22Rv1 (cell line): ENCODE results near the gene CCDC7.

Source experiments
- H3K27ac ChIP-seq: fragments of 450-650 bp; 2 replicates; pipeline ENCODE4 v1.5.1; 2017
- ZFX ChIP-seq: fragments of 450-650 bp; IDR thresholded peaks from 2 replicates; pipeline ENCODE4 v1.6.1; 2017; ENCODE audit warnings: antibody characterized with exemption, borderline replicate concordance
- TF ChIP-seq, protein P1 (sequence below): fragments of 450-650 bp; IDR thresholded peaks from 2 replicates; pipeline ENCODE4 v1.5.1; 2017; ENCODE audit warnings: mild to moderate bottlenecking

Gene CCDC7

DNA sequence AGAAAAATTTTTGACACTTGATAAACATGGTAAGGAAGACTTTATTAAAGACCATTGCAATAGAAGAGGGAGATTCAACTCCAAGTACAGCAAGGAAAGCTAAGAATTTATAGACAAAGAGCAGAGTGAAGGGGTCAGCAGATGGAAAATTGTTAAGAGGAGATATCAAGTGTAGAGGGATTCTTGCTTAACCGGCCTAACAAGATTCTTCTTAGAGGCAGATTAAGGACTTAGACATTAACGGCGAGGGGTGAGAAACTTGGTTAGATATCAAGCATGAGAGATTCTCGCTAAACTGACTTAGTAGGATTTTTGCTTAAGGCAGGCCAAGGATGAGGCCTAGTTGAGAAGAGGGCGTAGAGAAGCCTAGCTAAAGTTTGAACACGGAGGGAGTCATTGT lies 436.1 kb downstream of the CCDC7 start:
- no peak for TF ChIP-seq ZFX
- TF ChIP-seq, protein P1, sequence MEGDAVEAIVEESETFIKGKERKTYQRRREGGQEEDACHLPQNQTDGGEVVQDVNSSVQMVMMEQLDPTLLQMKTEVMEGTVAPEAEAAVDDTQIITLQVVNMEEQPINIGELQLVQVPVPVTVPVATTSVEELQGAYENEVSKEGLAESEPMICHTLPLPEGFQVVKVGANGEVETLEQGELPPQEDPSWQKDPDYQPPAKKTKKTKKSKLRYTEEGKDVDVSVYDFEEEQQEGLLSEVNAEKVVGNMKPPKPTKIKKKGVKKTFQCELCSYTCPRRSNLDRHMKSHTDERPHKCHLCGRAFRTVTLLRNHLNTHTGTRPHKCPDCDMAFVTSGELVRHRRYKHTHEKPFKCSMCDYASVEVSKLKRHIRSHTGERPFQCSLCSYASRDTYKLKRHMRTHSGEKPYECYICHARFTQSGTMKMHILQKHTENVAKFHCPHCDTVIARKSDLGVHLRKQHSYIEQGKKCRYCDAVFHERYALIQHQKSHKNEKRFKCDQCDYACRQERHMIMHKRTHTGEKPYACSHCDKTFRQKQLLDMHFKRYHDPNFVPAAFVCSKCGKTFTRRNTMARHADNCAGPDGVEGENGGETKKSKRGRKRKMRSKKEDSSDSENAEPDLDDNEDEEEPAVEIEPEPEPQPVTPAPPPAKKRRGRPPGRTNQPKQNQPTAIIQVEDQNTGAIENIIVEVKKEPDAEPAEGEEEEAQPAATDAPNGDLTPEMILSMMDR, result no peak
- no peak overlapping the region for H3K27ac ChIP-seq

DNA sequence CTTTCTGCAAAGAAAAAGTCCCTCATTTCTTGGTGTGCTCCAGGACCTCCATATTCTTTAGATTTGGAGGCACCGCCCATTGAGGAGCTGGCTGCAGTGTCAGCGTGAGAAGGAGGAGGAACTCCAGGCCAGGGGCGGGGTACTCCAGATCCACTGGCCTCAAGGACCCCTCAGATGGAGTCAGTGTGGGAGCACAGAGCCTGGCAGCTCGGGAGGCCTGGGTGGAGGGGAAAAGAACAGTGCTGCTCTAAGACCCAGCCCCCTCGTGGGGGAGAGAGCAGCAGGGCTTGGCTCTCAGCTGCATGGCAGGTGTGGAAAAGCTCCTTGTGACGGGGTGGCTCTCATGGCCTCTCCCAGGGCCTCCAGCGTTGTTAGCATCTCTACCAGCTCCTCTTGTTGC lies 441.5 kb downstream of the CCDC7 start:
- TF ChIP-seq, protein P1, result no peak
- no peak for TF ChIP-seq ZFX
- no peak overlapping the region for H3K27ac ChIP-seq

DNA sequence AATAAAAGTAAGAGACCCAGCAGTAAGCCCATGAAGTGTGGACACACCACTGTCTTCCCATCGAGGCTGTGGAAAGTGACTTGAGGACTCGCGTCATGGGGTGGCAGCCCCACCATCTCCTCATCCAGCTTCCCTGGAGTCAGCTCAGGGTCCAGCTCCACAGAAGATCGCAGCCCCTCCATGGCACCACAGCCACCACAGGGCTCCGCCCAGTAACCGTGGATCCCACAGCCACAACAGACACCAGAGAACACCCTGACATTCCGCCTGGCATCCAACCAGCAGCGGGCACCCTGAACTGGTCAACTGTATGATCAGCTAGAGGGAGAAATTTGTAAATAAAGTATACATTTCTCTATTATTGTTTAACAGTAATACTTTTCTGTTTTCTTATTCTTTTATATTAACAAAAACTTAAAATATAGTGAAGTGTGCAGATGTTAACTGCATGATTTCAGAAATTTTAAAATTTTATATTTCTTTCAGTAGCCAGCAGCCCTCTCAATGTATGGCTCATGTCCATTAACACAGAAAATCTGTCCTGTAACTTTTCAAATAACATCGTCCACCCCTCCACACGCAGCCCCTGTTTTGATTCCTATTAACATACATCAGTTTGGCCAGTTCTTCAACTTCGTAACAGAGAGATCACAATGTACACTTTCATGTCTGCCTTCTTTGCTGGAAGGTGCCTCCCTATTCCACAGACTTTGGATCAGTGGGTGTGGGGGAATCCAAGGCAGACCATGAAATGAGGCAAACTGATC lies 442.4 kb downstream of the CCDC7 start:
- H3K27ac ChIP-seq, result no peak overlapping the region
- no peak for TF ChIP-seq ZFX
- TF ChIP-seq, protein P1, result no peak

DNA sequence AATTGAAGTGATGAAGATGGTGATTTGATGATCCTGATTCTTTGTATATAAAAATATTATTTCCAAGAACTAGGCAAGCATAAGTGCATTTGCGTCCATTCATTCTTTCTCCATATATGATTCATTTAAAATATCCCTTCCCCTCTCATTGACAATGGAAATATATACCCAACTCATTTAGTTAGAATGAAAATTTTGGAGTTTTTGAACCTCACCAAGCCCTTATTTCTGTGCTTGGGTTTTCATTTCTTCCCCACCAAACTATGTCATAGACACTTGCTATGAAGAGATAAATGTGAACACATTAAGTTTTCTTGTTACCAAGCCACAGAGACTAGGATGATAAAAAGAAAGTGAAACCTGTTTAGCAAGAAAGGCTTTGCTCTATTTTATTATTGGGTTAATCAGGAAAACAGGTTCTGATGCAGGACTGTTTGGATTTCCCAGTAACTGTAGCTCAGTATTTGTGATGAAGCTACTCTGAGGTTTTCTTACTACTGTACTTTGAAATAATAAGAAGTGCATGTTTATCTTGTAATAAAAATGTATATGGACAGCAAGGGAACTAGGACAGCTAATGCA lies 443.8 kb downstream of the CCDC7 start:
- TF ChIP-seq, protein P1, result no peak
- no peak for TF ChIP-seq ZFX
- H3K27ac ChIP-seq, result no peak overlapping the region

DNA sequence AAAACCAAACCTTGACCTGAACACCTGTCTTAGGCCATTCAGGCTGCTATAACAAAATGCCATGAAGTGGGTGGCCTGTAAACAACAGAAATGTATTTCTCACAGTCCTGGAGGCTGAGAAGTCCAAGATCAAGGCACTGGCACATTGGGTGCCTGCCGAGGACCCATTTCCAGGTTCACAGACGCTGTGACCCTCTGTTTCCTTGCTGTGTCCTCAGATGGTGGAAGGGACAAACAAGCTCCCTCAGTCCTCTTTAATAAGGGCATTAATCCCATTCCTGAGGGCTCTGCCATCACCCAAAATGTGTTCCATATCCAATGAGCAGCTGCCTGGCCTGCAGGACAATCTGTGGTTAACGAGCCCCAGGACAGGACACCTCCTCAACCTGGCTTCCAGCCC lies 444.5 kb downstream of the CCDC7 start:
- TF ChIP-seq, protein P1, result no peak
- no peak for TF ChIP-seq ZFX

DNA sequence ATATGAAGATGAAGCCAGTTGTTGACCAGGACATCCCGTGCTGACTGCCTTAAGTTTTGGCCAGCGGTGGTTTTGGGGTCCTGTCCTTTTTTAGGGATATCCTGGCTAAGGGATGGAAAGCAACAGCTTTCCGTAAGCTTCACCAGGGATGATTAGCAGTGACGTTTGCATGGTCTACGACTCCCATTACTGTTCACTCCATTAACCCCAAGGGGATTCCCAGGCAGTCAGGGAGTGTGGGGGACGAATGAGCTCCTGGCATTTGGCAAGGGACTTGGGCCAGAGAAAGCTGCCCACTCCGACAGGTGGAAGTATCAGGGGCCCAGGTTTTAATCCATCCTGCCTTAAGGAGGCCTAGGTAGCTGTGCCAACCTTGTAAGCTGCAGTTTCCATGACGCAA lies 445.3 kb downstream of the CCDC7 start:
- no peak overlapping the region for H3K27ac ChIP-seq
- TF ChIP-seq, protein P1, result no peak

More for the DNA sequence above, 444.5 kb downstream of the CCDC7 start:
- H3K27ac ChIP-seq, result no peak overlapping the region

DNA sequence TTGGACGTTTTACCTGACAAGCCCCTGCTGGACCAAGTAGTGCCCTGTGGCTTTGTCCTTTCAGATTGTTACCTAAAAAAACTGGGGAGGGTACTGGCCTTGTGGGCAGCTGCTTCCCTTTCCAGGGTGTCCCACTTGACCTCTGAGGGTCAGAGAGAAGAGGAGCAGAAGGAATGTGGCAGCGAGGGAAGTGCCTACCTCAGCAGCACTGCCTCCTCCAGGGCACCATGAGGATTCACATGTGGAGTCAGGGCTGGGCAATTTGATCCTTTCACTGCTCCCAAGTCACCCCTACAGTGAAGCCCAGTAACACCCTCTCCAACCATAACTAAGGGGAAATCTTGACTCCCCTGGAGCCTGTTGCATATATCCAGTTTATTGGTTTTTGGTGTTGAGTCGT lies 447.5 kb downstream of the CCDC7 start:
- TF ChIP-seq, protein P1, result no peak
- no peak overlapping the region for H3K27ac ChIP-seq
